ENCODE results near the gene CFAP97D1.

Gene CFAP97D1

DNA sequence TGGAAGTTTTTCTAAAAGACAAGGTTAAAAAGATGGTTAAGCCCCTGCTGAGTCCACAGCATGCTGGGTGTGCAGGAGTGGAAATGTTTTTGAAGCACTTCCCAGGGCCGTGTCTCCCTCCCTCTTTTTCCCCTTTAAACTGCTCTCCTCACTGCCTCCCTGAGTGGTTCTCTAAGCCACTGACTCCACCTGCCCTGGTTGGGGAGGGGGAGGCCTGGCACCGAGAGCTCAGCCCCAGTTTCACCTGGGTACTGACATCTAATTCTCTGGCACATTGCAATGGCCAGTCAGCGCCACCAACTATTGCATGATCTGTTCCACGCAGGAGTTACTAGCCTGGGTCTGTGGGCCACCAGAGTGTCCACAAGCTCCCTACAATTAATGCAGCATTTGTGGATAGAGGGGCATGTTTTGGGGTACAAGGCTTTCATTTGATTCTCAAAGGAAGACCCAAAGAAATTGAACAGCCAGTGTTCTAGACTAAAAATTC lies 30.0 kb downstream of the CFAP97D1 start:
- TF ChIP-seq TAF1 (IDR thresholded peaks at IDR 0.05; ENCODE audit: borderline replicate concordance, insufficient read depth, low read length) (no peak), FOXP2 (optimal IDR thresholded peaks at IDR 0.05; ENCODE audit: borderline replicate concordance, extremely low read depth, extremely low read length, insufficient read depth) (no peak), SIN3A (IDR thresholded peaks at IDR 0.05; ENCODE audit: borderline replicate concordance, insufficient read depth, low read length) (no peak), POLR2AphosphoS5 (IDR thresholded peaks at IDR 0.05; ENCODE audit: low read depth, low read length) (no peak)
- TF ChIP-seq, protein P1, sequence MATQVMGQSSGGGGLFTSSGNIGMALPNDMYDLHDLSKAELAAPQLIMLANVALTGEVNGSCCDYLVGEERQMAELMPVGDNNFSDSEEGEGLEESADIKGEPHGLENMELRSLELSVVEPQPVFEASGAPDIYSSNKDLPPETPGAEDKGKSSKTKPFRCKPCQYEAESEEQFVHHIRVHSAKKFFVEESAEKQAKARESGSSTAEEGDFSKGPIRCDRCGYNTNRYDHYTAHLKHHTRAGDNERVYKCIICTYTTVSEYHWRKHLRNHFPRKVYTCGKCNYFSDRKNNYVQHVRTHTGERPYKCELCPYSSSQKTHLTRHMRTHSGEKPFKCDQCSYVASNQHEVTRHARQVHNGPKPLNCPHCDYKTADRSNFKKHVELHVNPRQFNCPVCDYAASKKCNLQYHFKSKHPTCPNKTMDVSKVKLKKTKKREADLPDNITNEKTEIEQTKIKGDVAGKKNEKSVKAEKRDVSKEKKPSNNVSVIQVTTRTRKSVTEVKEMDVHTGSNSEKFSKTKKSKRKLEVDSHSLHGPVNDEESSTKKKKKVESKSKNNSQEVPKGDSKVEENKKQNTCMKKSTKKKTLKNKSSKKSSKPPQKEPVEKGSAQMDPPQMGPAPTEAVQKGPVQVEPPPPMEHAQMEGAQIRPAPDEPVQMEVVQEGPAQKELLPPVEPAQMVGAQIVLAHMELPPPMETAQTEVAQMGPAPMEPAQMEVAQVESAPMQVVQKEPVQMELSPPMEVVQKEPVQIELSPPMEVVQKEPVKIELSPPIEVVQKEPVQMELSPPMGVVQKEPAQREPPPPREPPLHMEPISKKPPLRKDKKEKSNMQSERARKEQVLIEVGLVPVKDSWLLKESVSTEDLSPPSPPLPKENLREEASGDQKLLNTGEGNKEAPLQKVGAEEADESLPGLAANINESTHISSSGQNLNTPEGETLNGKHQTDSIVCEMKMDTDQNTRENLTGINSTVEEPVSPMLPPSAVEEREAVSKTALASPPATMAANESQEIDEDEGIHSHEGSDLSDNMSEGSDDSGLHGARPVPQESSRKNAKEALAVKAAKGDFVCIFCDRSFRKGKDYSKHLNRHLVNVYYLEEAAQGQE (IDR thresholded peaks at IDR 0.05; ENCODE audit: insufficient read depth in 1 of 2, low read depth in 2 of 2, low read length in 2 of 2), result no peak

DNA sequence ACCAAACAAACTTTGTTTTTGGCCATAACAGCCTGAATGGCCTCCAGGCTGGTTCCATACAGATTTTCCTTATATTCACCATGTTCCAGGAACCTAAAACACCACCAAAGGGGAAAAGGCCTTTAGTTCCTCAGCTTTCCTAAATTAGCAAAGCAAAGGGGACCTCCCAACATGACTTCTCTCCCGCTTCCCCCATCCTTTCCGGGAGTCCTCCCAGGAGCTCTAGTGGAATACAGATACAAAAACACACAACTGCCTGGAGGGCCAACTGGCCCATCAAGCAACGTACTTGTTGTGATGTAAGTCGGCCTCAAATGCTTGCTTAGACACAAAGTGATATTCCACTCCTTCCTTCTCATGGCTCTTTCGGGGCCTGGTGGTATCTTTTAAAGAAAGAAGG lies 30.6 kb downstream of the CFAP97D1 start:
- no peak for TF ChIP-seq POLR2AphosphoS5 (IDR thresholded peaks at IDR 0.05; ENCODE audit: low read depth, low read length)

DNA sequence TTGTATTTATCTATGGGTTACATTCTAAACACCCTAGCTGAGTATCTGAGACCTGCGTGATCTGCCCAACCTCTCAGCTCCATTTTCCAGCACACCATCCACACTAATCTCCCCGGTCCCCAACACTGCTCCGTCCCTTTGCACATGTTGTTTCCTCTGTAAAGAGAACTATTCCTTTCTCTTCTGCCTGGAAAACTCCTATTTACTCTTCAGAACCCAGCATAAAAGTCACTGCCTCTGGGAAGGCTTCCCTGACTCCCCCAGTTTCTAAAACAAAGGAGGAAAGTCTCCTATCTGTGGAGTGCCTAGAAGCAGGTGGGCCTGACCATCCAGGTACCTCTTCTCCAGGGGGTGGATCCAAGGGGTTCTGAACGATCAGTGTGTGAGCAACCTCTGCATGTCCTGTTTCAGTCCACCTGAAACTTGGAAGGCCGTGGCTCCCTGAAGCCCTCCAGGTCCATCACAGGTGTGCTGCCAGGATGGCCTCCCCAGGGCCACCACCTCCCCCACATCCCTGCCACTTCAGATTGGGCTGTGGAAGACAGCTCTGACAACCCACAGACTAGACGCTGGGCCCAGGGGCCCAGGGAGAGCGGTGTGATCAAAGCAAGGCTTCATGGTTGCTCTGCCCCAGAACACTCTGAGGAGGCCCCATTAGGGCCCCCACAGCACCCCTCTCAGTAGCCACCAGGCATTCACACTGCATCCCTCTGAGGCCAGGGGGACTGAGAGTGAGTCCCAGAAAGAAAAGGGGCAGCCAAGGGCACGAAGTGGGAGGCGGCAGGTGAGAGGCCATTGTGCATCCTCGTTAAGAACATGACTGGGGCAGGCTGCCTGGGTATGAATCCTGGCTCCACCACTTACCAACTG lies 32.4 kb downstream of the CFAP97D1 start:
- TF ChIP-seq SIN3A (IDR thresholded peaks at IDR 0.05; ENCODE audit: borderline replicate concordance, insufficient read depth, low read length) (no peak), TAF1 (IDR thresholded peaks at IDR 0.05; ENCODE audit: borderline replicate concordance, insufficient read depth, low read length) (no peak), FOXP2 (optimal IDR thresholded peaks at IDR 0.05; ENCODE audit: borderline replicate concordance, extremely low read depth, extremely low read length, insufficient read depth) (no peak), POLR2AphosphoS5 (IDR thresholded peaks at IDR 0.05; ENCODE audit: low read depth, low read length) (no peak)
- TF ChIP-seq, protein P1 (IDR thresholded peaks at IDR 0.05; ENCODE audit: insufficient read depth in 1 of 2, low read depth in 2 of 2, low read length in 2 of 2), result no peak

- TF ChIP-seq SIN3A (IDR thresholded peaks at IDR 0.05; ENCODE audit: borderline replicate concordance, insufficient read depth, low read length) (no peak), FOXP2 (optimal IDR thresholded peaks at IDR 0.05; ENCODE audit: borderline replicate concordance, extremely low read depth, extremely low read length, insufficient read depth) (no peak), POLR2AphosphoS5 (IDR thresholded peaks at IDR 0.05; ENCODE audit: low read depth, low read length) (no peak), TAF1 (IDR thresholded peaks at IDR 0.05; ENCODE audit: borderline replicate concordance, insufficient read depth, low read length) (no peak)
- TF ChIP-seq, protein P1 (IDR thresholded peaks at IDR 0.05; ENCODE audit: insufficient read depth in 1 of 2, low read depth in 2 of 2, low read length in 2 of 2), result no peak
Measured at GRCh38 chr17:43813386-43813785, 33.2 kb downstream of the CFAP97D1 start.

DNA sequence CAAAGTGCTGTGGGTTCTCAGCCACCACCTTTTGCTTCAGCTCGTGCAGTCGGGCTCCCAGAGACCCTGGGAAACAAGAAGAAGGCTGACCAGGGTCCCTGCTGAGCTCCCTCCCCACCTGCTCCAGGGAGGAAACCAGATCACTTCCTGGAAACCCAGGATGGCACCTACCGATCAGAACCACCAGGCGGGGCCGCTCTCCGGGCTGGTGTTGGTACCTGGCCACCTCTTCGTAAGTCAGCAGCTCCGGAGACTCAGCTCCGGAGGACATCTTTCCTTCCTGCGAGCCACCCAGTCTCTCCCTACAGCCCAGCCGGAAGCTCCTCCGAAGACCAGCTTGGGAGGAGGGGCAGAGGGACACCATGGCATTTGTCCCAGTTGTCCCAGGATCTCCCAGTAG lies 33.8 kb downstream of the CFAP97D1 start:
- TF ChIP-seq SIN3A (IDR thresholded peaks at IDR 0.05; ENCODE audit: borderline replicate concordance, insufficient read depth, low read length) (no peak), POLR2AphosphoS5 (IDR thresholded peaks at IDR 0.05; ENCODE audit: low read depth, low read length) (no peak), FOXP2 (optimal IDR thresholded peaks at IDR 0.05; ENCODE audit: borderline replicate concordance, extremely low read depth, extremely low read length, insufficient read depth) (no peak), TAF1 (IDR thresholded peaks at IDR 0.05; ENCODE audit: borderline replicate concordance, insufficient read depth, low read length) (no peak)
- TF ChIP-seq, protein P1 (IDR thresholded peaks at IDR 0.05; ENCODE audit: insufficient read depth in 1 of 2, low read depth in 2 of 2, low read length in 2 of 2), result no peak

All from PFSK-1 (cell line).